AG10803 (cell line): Measurements from ENCODE around the gene NSUN2.

Experiments used
- DNase-seq: peaks from one replicate; pipeline ENCODE4 v3.0.0; 2010; ENCODE audit warnings: low read depth
- H3K4me3 ChIP-seq: 2 replicates; pipeline ENCODE4 v1.5.1; 2011; ENCODE audit warnings: mild to moderate bottlenecking, low read length, control low read depth
- TF ChIP-seq, protein P1 (sequence below): conservative IDR thresholded peaks from 2 replicates; pipeline ENCODE4 v1.5.1; 2011; ENCODE audit warnings: mild to moderate bottlenecking, low read length, control low read depth, inconsistent platforms

The NSUN2 gene

DNA sequence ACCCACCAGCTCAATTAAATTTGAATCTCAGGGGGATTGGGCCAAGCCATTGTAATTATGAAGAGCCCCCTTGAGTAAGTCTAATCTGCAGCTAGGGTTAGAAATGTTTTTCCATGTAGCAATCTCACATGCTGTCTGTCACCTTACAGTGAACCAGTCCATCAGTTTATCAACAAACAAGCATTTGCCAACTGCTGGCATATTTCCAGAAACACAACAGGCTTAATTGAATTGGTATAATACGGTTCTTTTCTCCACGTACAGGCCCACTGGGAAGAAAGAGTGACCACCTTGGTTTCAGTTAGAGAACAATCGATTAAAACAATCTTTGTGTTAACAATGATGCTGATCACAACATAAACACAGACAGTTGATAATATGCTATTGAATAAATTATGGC, 67.4 kb downstream of the NSUN2 start:
- H3K4me3 ChIP-seq: no peak overlapping the region
- DNase-seq: no peak
- TF ChIP-seq, protein P1, sequence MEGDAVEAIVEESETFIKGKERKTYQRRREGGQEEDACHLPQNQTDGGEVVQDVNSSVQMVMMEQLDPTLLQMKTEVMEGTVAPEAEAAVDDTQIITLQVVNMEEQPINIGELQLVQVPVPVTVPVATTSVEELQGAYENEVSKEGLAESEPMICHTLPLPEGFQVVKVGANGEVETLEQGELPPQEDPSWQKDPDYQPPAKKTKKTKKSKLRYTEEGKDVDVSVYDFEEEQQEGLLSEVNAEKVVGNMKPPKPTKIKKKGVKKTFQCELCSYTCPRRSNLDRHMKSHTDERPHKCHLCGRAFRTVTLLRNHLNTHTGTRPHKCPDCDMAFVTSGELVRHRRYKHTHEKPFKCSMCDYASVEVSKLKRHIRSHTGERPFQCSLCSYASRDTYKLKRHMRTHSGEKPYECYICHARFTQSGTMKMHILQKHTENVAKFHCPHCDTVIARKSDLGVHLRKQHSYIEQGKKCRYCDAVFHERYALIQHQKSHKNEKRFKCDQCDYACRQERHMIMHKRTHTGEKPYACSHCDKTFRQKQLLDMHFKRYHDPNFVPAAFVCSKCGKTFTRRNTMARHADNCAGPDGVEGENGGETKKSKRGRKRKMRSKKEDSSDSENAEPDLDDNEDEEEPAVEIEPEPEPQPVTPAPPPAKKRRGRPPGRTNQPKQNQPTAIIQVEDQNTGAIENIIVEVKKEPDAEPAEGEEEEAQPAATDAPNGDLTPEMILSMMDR: no peak

DNA sequence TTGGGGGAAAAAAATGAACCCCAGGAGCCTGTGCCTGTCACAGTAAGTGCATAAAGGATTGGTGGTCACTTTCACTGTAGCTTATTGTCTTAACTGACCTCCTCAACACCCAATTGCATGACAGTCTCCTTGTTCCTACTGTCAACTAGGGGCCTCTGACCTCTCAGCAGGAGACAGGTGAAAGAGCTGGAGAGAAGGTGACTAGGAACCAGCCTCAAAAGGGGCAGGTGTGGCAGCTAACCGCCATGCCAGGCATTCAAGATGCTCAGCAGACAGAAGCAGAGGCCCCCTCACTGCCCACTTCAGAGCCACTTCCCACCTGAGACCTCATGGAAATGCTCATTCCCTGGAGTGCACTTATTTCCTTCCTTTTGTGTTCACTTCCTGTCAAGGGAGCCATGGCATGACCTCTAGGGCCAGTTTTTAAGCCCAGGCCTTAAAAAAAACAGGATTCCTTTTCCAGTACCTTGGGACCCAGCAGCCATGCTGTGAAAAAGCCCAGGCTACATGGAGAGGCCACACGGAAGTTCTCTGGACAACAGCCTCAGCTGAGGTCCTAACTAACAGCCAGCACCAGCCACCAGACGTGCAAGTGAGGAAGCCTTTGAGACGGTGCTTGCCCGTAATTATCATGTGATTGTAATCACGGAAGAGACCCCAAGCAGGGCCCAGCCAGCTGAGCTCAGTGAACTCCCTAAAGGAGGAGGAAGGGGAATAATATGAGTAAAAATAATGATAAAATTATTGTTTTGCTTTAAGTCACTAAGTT, 74.9 kb downstream of the NSUN2 start:
- TF ChIP-seq, protein P1: no peak
- H3K4me3 ChIP-seq: no peak overlapping the region
- DNase-seq: no peak

DNA sequence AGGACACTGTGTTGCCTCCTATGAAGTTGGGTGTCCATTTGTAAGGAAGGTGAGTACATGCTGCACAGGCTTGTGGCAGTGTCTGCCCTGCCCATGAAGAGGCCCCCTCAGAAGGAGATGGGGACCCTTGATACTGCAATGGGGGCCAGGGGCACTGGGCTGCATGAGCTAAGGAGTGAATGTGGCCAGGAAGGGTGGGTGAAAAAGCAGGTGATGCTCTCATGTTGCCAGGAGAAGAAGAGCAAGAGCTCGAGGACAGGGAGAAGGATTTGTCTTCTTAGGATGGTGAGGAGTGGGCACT, 76.1 kb downstream of the NSUN2 start:
- TF ChIP-seq, protein P1: no peak

DNA sequence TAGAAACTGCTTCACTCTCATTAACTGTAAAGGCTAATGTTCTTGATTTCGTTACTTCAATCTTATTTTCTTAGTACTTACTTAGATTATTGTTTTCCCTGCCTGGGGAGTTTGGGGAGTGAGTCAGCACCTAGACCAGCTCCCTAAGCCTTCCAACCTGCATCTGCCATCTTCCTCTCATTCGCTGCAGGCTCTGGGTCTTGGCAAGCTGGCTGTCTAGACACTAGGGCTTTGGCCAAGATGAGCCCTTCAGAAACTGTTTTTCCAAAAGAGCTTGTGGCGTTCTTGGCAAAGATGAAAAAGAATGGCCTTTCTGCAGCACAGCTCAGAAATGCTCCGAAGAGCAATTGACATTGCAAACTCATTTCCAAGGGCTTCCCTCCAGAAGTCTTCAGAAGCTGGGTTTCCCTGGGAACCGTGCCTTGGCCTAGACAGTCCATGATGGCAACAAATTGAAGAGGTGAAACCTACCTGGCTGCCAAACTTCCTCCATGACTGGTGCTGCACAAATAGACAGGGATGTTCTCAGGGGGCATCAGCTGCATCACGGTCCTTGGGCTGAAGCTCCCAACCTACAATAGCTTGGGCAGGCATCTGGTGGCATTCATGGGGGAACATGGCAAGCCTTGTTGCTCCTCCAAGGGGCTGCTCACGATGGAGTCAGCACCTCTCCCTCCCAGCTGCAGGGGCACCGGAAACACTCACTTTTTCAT, 76.6 kb downstream of the NSUN2 start:
- TF ChIP-seq, protein P1: no peak
- no peak overlapping the region for H3K4me3 ChIP-seq
- no peak for DNase-seq

More for the DNA sequence above, 76.1 kb downstream of the NSUN2 start:
- DNase-seq: no peak
- H3K4me3 ChIP-seq: no peak overlapping the region

DNA sequence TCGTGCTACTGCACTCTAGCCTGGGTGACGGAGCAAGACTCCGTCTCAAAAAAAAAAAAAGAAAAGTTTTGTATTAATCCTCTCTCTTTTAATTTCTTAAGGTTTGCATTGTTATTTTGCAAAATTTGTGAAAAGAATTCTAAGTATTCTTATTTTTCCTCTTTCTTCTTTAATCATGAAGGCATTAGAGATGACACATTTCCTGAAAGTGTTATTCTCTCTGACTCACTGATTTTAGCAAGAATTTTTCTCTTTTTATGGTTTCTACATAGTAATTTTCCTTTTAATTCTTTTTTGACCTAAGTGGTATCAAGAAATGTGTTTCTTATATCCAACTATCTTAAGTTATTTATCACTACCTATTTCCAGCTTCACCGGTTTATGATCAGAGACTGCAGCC, 78.0 kb downstream of the NSUN2 start:
- no peak for DNase-seq
- TF ChIP-seq, protein P1: no peak
- H3K4me3 ChIP-seq: no peak overlapping the region

DNA sequence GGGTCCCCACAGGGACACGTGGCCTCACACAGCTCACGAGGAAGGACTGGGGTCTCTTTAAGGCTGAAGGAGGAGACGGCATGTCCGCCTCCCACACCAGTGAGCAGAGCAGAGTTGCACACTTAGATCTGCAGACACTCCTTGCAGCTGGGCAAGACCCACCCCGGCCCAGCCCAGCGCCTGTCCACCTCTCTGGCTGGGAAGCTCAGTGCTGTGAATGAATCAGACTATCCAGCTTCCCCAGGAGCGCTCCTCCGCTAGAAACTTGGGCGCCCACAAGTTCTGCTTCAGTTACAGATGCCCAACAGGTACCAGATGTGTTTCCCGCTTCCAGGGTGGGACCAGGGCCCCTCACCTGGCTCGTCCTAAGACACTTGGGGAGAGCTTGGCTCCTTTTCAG, 78.9 kb downstream of the NSUN2 start:
- no peak for DNase-seq
- H3K4me3 ChIP-seq: no peak overlapping the region
- TF ChIP-seq, protein P1: no peak

DNA sequence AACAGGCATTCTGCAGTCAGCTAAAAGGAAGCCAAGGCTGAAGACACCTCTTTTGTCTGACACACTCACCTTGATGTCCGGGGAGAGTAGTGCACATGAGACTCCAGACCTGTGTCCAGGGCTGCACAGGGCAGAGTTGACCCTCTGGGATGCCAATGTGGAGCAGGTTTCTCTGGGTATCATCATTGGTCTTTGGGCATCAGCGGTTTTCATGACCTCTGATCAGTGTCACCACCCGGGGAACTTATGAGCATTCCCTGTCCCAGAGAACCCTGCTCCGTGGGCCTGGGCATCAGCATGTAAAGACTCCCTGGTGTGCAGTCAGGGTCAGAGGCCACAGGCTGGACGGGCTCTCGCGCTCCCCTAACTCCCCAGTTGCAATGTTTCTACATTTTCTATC, 80.2 kb downstream of the NSUN2 start:
- no peak overlapping the region for H3K4me3 ChIP-seq
- TF ChIP-seq, protein P1: no peak
- no peak for DNase-seq
